Keratinocyte (primary cell): Measurements from ENCODE around the gene DPF3. TPM values are rescaled to one million over a fixed set of nuclear protein-coding genes. Genes with fewer than 3 reads are reported as not detected.

Experiments
- DNase-seq: peaks from one replicate; pipeline ENCODE4 v3.0.0-alpha.2; 2011; ENCODE audit warnings: low read depth, missing footprints, low spot score
- FAIRE-seq: peaks from 2 replicates; lab custom pipeline; 2011; peaks lifted over from hg19 to GRCh38; lab: Jason Lieb, UNC
- H2AFZ ChIP-seq: 2 replicates; pipeline ENCODE4 v1.6.0; 2012; ENCODE audit warnings: low read length, control low read depth, inconsistent platforms; ENCODE audit not compliant: control insufficient read depth
- H3K27ac ChIP-seq: 2 replicates; pipeline ENCODE4 v1.5.1; 2011; ENCODE audit warnings: low read length; ENCODE audit not compliant: control insufficient read depth, insufficient read depth
- H3K27me3 ChIP-seq: 3 replicates; pipeline ENCODE4 v1.6.0; 2011; ENCODE audit warnings: low read length; ENCODE audit not compliant: control insufficient read depth, insufficient read depth; ENCODE audit errors: extremely low read depth
- H3K36me3 ChIP-seq, 2 experiments: 2 replicates in 1 of 2; 3 replicates in 1 of 2; pipeline ENCODE4 v1.5.1; 2011; ENCODE audit warnings: low read length in 2 of 2, mild to moderate bottlenecking in 1 of 2; ENCODE audit not compliant: control insufficient read depth in 2 of 2, insufficient read depth in 2 of 2; ENCODE audit errors: extremely low read depth in 1 of 2
- H3K4me1 ChIP-seq: 3 replicates; pipeline ENCODE4 v1.5.1; 2011; ENCODE audit warnings: low read length; ENCODE audit not compliant: control insufficient read depth, insufficient read depth; ENCODE audit errors: extremely low read depth
- H3K4me2 ChIP-seq: 3 replicates; pipeline ENCODE4 v1.6.0; 2011; ENCODE audit warnings: low read depth, low read length; ENCODE audit not compliant: control insufficient read depth, insufficient read depth; ENCODE audit errors: extremely low read depth
- H3K4me3 ChIP-seq, 3 experiments: fragments of 200-600 bp in 1 of 3; sonication (generic) in 1 of 3; 2 replicates in 2 of 3; 3 replicates in 1 of 3; pipeline ENCODE4 v1.5.1; 2011 to 2016; ENCODE audit warnings: low read length in 3 of 3, mild to moderate bottlenecking in 3 of 3, control low read depth in 2 of 3, inconsistent platforms in 1 of 3, low read depth in 1 of 3, mixed read lengths in 1 of 3, mixed run types in 1 of 3, moderate library complexity in 1 of 3; ENCODE audit not compliant: control insufficient read depth in 2 of 3, insufficient read depth in 2 of 3; ENCODE audit errors: extremely low read depth in 1 of 3
- H3K79me2 ChIP-seq: 2 replicates; pipeline ENCODE4 v1.6.0; 2012; ENCODE audit warnings: low read length; ENCODE audit not compliant: control insufficient read depth, insufficient read depth
- H3K9ac ChIP-seq: 3 replicates; pipeline ENCODE4 v1.6.0; 2011; ENCODE audit warnings: low read length; ENCODE audit not compliant: control insufficient read depth, insufficient read depth; ENCODE audit errors: extremely low read depth
- H3K9me1 ChIP-seq: 3 replicates; pipeline ENCODE4 v1.6.0; 2011; ENCODE audit warnings: low read length; ENCODE audit not compliant: control insufficient read depth, insufficient read depth; ENCODE audit errors: extremely low read depth
- H3K9me3 ChIP-seq: 2 replicates; pipeline ENCODE4 v1.5.1; 2012; ENCODE audit warnings: low read depth, low read length; ENCODE audit not compliant: control insufficient read depth
- H4K20me1 ChIP-seq: 3 replicates; pipeline ENCODE4 v1.6.0; 2011; ENCODE audit warnings: low read length; ENCODE audit not compliant: control insufficient read depth, insufficient read depth; ENCODE audit errors: extremely low read depth
- EZH2 ChIP-seq: IDR thresholded peaks from one replicate; pipeline ENCODE4 v1.6.1; 2012; ENCODE audit warnings: inconsistent platforms, mild to moderate bottlenecking, low read length, moderate library complexity
- dilution Hi-C: fragments of 300-500 bp; cut with MboI; formaldehyde crosslinking; loops from one replicate; pipeline ENCODE4 v1.7.0; 2020; ENCODE audit warnings: low sequenced_read_pairs; ENCODE audit not compliant: extremely low pct_ligation_motif_present
- polyA plus RNA-seq, 5 experiments: library from polyadenylated mRNA; depleted of rRNA in 3 of 5; stranded (reverse) in 3 of 5; stranded (forward) in 1 of 5; unstranded in 1 of 5; fragments of >200 nt; gene quantifications; 1 replicate in 1 of 5; 2 replicates in 3 of 5; 3 replicates in 1 of 5; pipeline versions ENCODE4 v1.2.1 to v1.2.3, GENCODE V29; 2011 to 2012; ENCODE audit warnings: missing spikeins in 2 of 5, low read depth in 1 of 5, low replicate concordance in 1 of 5
- TF ChIP-seq, protein P1 (sequence below), 3 experiments: IDR thresholded peaks in 1 of 3; conservative IDR thresholded peaks in 1 of 3; optimal IDR thresholded peaks in 1 of 3; 2 replicates in 2 of 3; 3 replicates in 1 of 3; pipeline versions ENCODE3 to v1.5.1; 2011; ENCODE audit warnings: low read length in 3 of 3, mild to moderate bottlenecking in 3 of 3, moderate library complexity in 2 of 3, control low read depth in 1 of 3, inconsistent platforms in 1 of 3; ENCODE audit not compliant: insufficient read depth in 2 of 3; ENCODE audit errors: extremely low read depth in 1 of 3

The DPF3 gene
- polyA plus RNA-seq, 1 donor (not counting 4 experiments of a cell fraction or from before 2014, with no cell fraction given) = 1.1 TPM

DNA sequence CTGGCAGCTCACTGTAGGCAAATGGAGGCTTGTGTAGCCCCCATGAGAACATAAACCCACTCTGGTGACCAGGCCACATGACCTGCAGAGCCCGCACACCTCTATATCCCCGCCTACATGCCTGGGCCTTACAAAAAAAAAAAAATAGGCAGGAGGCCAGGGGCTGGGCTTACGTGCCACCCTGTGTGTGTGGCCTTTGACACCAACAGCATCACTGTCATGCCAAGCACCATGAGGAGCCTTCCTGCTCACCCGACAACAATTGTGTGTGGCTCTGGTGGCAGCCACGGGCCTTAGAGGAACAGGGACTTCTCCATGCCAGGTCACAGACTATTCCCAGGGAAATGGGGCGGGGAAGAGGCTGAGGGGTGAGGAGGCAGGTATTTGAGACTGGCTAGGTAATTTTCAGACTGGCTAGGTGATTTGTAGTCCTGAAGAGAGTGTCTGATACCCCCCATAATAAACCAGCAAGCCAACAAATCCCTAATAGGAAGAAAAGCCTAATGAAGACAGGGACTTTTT, 140.0 kb downstream of the DPF3 start:
- Histone ChIP-seq H3K4me2 (no peak overlapping the region), H3K4me1 (no peaks in the 10 kb centered on the region), H2AFZ (no peak overlapping the region), H3K9ac (no peak overlapping the region), H3K36me3 (no peaks in the 10 kb centered on the region), H3K9me1 (no peaks in the 10 kb centered on the region), H3K27me3 (no peaks in the 10 kb centered on the region), H3K79me2 (no peaks in the 10 kb centered on the region), H3K27ac (no peak overlapping the region), H3K4me3 (no peak overlapping the region), H4K20me1 (no peaks in the 10 kb centered on the region), H3K9me3 (no peaks in the 10 kb centered on the region)
- TF ChIP-seq, protein P1, sequence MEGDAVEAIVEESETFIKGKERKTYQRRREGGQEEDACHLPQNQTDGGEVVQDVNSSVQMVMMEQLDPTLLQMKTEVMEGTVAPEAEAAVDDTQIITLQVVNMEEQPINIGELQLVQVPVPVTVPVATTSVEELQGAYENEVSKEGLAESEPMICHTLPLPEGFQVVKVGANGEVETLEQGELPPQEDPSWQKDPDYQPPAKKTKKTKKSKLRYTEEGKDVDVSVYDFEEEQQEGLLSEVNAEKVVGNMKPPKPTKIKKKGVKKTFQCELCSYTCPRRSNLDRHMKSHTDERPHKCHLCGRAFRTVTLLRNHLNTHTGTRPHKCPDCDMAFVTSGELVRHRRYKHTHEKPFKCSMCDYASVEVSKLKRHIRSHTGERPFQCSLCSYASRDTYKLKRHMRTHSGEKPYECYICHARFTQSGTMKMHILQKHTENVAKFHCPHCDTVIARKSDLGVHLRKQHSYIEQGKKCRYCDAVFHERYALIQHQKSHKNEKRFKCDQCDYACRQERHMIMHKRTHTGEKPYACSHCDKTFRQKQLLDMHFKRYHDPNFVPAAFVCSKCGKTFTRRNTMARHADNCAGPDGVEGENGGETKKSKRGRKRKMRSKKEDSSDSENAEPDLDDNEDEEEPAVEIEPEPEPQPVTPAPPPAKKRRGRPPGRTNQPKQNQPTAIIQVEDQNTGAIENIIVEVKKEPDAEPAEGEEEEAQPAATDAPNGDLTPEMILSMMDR (optimal IDR thresholded peaks at IDR 0.05 in 1 of 3, IDR thresholded peaks at IDR 0.05 in 1 of 3, conservative IDR thresholded peaks at IDR 0.05 in 1 of 3; ENCODE audit: extremely low read depth in 1 of 3, insufficient read depth in 2 of 3, low read length in 3 of 3) = no peak
- no peak for TF ChIP-seq EZH2
- dilution Hi-C loops = no loop called here
- FAIRE-seq (no peak), DNase-seq (no peak)

DNA sequence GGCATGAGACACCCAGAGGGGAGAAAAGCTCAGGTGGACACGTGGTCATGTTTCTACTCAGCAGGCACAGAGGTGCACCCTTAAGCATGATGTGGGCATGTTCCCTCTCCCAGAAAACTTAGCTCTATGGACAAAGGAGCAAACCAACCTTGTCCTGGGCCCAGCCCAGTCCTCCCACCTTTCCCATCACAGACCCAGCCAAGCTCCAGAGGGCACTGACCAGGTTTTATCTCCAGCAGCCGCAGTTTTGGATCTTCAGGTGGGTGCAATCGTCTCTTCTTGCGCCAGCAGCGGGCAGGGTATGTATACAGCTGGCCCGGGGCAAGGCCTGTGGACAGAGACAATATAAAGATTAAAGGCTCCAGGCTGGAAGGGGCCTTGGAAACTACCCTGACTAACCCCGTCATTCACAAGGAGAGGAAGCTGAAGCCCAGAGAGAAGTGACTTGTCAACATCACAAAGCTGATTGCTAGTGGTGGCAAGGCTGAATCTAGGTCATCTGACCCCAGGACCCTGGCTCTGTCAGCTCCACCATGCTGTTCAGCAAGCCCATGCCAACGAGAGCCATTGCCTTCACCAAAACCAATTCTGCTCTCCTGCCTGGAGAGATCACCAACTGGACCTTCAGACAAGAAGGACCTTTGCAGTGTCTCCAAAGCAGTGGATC, 140.7 kb downstream of the DPF3 start:
- H3K27ac ChIP-seq = no peak overlapping the region
- no peaks in the 10 kb centered on the region for H3K79me2 ChIP-seq
- FAIRE-seq = no peak
- no peaks in the 10 kb centered on the region for H3K4me1 ChIP-seq
- no peak for DNase-seq
- no peak overlapping the region for H2AFZ ChIP-seq
- no peaks in the 10 kb centered on the region for H3K9me3 ChIP-seq
- H3K9ac ChIP-seq = no peak overlapping the region
- no peak overlapping the region for H3K4me2 ChIP-seq
- H3K4me3 ChIP-seq = no peak overlapping the region
- no peaks in the 10 kb centered on the region for H3K27me3 ChIP-seq
- no peaks in the 10 kb centered on the region for H3K36me3 ChIP-seq
- H3K9me1 ChIP-seq = no peaks in the 10 kb centered on the region
- TF ChIP-seq, protein P1 (optimal IDR thresholded peaks at IDR 0.05 in 1 of 3, IDR thresholded peaks at IDR 0.05 in 1 of 3, conservative IDR thresholded peaks at IDR 0.05 in 1 of 3; ENCODE audit: extremely low read depth in 1 of 3, insufficient read depth in 2 of 3, low read length in 3 of 3) = no peak
- no peak for TF ChIP-seq EZH2
- dilution Hi-C loops = no loop called here
- H4K20me1 ChIP-seq = no peaks in the 10 kb centered on the region
